HG02938 (cell line): ENCODE measurements around the gene COPS9.

Source experiments
- ATAC-seq: cut with Tn5 transposase; IDR thresholded peaks from one replicate; pipeline ENCODE4 v1.9.1; 2021; ENCODE audit warnings: mild to moderate bottlenecking, moderate library complexity; ENCODE audit not compliant: unreplicated experiment

The COPS9 gene

GRCh38 chr2:240151477-240152031 lies 15.4 kb upstream of the COPS9 start:
- ATAC-seq: no peak

GRCh38 chr2:240149943-240150784 lies 14.1 kb upstream of the COPS9 start:
- ATAC-seq: no peak

GRCh38 chr2:240147911-240148587 lies 11.9 kb upstream of the COPS9 start:
- ATAC-seq: no peak

- no peak for ATAC-seq
Measured at GRCh38 chr2:240147382-240147781, 11.3 kb upstream of the COPS9 start.

- no peak for ATAC-seq
Measured at GRCh38 chr2:240146627-240147278, 10.6 kb upstream of the COPS9 start.

- ATAC-seq: no peak
Measured at GRCh38 chr2:240146141-240146561, 10.0 kb upstream of the COPS9 start.

GRCh38 chr2:240145461-240145860 lies 9.4 kb upstream of the COPS9 start:
- ATAC-seq: no peak

- no peak for ATAC-seq
Measured at GRCh38 chr2:240144649-240145261, 8.7 kb upstream of the COPS9 start.

GRCh38 chr2:240143801-240144648 lies 7.9 kb upstream of the COPS9 start:
- peak; percentile 65 for ATAC-seq

GRCh38 chr2:240143276-240143675 lies 7.2 kb upstream of the COPS9 start:
- no peak for ATAC-seq

- ATAC-seq: no peak
Measured at GRCh38 chr2:240142859-240143258, 6.8 kb upstream of the COPS9 start.

GRCh38 chr2:240142256-240142775 lies 6.2 kb upstream of the COPS9 start:
- ATAC-seq: no peak

GRCh38 chr2:240141736-240142135 lies 5.6 kb upstream of the COPS9 start:
- ATAC-seq: no peak

GRCh38 chr2:240140920-240141319 lies 4.8 kb upstream of the COPS9 start:
- ATAC-seq: no peak

- no peak for ATAC-seq
Measured at GRCh38 chr2:240140511-240140910, 4.4 kb upstream of the COPS9 start, which contains the start of gene OTOS. TSS of gene OTOS (minus strand) at chr2:240140658. CDS start at chr2:240140326, 332 bp downstream.

- no peak for ATAC-seq
Measured at GRCh38 chr2:240139666-240140393, 3.7 kb upstream of the COPS9 start.

- no peak for ATAC-seq
Measured at GRCh38 chr2:240139011-240139441, 2.9 kb upstream of the COPS9 start.

- no peak for ATAC-seq
Measured at GRCh38 chr2:240138254-240138984, 2.3 kb upstream of the COPS9 start.
